ENCODE results near the gene STK4. TPM values are rescaled to one million over a fixed set of nuclear protein-coding genes. Genes with fewer than 3 reads are reported as not detected.

The STK4 gene
- total and polyA plus RNA-seq, 2 of the 4 experiments (the other 2 are of a cell fraction) = 10.2 to 22.2 TPM

DNA sequence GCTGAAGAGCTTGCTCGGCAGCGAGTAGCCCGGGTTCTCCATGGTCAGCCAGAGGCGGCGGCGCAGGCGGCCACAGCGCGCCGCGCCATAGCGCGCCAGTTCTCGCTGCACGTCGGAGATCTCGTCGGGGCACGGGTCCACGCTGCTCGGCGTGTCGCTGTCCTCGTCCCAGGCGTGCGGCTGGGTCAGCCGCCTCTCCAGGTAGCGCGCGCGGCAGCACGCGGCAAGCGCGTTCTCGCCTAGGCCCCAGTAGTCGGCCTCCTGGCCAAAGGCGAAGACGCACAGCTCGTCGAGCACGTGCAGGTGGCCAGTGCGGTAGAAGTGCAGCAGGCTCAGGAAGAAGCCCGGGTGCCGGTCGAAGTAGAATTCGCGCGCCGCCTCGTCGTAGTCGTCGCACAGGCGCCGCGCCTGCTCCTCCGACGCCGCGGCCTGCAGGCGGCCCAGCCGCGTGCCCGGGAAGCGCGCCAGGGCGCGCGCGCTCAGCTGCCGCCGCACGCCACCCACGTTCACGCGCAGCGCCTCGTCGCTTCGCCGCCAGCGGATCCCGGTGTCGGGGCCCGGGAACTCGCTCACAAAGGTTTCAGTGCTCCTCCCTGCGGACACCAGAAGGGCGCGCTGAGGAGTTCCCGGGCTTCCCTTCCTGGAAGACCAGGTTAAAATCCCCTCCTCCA, 131.9 kb downstream of the STK4 start:
- Histone ChIP-seq H4K8ac (ENCODE audit: low read depth in 2 of 2, low read length in 2 of 2) (no peak overlapping the region), H2BK15ac (ENCODE audit: low read depth, low read length) (no peak overlapping the region), H3K14ac (replicated peaks; ENCODE audit: low read depth, low read length) (no peak overlapping the region), H3K18ac (ENCODE audit: low read depth, low read length) (no peak overlapping the region), H3K23ac (ENCODE audit: low read depth, low read length) (no peak overlapping the region), H3K56ac (ENCODE audit: extremely low read depth, insufficient read depth, low read length) (no peak overlapping the region), H3K27me3 (ENCODE audit: control insufficient read depth, insufficient read depth, low read length) (peaks cover 44% of the 10 kb centered on the region), H2AFZ (replicated peaks; ENCODE audit: low read length, poor library complexity) (peak overlapping the region; percentile 84), H2BK20ac (ENCODE audit: low read depth, low read length) (no peak overlapping the region), H4K5ac (ENCODE audit: low read depth, low read length) (no peak overlapping the region), H4K20me1 (ENCODE audit: insufficient read depth, low read length) (no peaks in the 10 kb centered on the region), H3K4me2 (ENCODE audit: low read depth, low read length) (peak overlapping the region; percentile 67), H2BK5ac (ENCODE audit: low read depth, low read length, poor library complexity, severe bottlenecking) (no peak overlapping the region), H3K9me1 (ENCODE audit: insufficient read depth, low read length) (no peaks in the 10 kb centered on the region; the same call in 1 of the 2 replicates), H3K36me3 (ENCODE audit: control insufficient read depth, insufficient read depth, low read length) (no peaks in the 10 kb centered on the region), H2AK5ac (ENCODE audit: low read depth, low read length) (no peak overlapping the region), H3K4me3 (ENCODE audit: insufficient read depth, low read depth, low read length) (peak overlapping the region; percentile 34), H3K9ac (ENCODE audit: low read depth, low read length) (no peak overlapping the region), H3K27ac (ENCODE audit: insufficient read depth, low read length) (no peak overlapping the region), H4K91ac (ENCODE audit: insufficient read depth, low read depth, low read length) (no peak overlapping the region; the same call in 1 of the 2 replicates), H3K4me1 (ENCODE audit: control insufficient read depth, insufficient read depth, low read length) (peaks cover 4% of the 10 kb centered on the region; the same call in 1 of the 2 replicates), H2BK120ac (ENCODE audit: low read depth, low read length) (no peak overlapping the region), H3K4ac (ENCODE audit: low read depth, low read length) (no peak overlapping the region), H2AK9ac (replicated peaks; ENCODE audit: low read depth, low read length, poor library complexity) (no peak overlapping the region), H3K9me3 (ENCODE audit: control insufficient read depth, insufficient read depth, low read length) (peaks cover 6% of the 10 kb centered on the region; the same call in 1 of the 2 replicates), H3K79me1 (ENCODE audit: low read depth in 1 of 2, low read length in 2 of 2) (no peaks in the 10 kb centered on the region)
- no TSS peak for BruUV-seq (replicated peaks)
- TF ChIP-seq, protein P1, sequence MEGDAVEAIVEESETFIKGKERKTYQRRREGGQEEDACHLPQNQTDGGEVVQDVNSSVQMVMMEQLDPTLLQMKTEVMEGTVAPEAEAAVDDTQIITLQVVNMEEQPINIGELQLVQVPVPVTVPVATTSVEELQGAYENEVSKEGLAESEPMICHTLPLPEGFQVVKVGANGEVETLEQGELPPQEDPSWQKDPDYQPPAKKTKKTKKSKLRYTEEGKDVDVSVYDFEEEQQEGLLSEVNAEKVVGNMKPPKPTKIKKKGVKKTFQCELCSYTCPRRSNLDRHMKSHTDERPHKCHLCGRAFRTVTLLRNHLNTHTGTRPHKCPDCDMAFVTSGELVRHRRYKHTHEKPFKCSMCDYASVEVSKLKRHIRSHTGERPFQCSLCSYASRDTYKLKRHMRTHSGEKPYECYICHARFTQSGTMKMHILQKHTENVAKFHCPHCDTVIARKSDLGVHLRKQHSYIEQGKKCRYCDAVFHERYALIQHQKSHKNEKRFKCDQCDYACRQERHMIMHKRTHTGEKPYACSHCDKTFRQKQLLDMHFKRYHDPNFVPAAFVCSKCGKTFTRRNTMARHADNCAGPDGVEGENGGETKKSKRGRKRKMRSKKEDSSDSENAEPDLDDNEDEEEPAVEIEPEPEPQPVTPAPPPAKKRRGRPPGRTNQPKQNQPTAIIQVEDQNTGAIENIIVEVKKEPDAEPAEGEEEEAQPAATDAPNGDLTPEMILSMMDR (conservative IDR thresholded peaks at IDR 0.05; ENCODE audit: low read depth, low read length) = peak; percentile 26; the same call in 1 of the 2 replicates
- TF ChIP-seq RAD21 (IDR thresholded peaks at IDR 0.05; ENCODE audit: low read length) (no peak), BHLHE40 (IDR thresholded peaks at IDR 0.05; ENCODE audit: low read depth, low read length) (peak; percentile 46; the same call in 1 of the 2 replicates)
- in situ Hi-C loops (cut with MboI; ENCODE audit: low sequenced_read_pairs) = no loop called here
- dilution Hi-C loops (cut with HindIII; ENCODE audit: low sequenced_read_pairs, unreplicated experiment) = no loop called here
- ATAC-seq (ENCODE audit: low read depth) (peak; percentile 12; the same call in 1 of the 2 replicates), DNase-seq (no peak)
- WGBS, 2 experiments (ENCODE audit: extremely low coverage in 2 of 2, insufficient read length in 1 of 2) = 12% methylated on average over 64 of the region's 91 CpGs; no CpG with 5 or more reads in 1 of the 2 experiments
- ChIA-PET CTCF (interaction anchor here (0.8 to 4.3 kb wide), 2 partner anchors 54 to 86 kb away, joined by 3 to 18 read pairs; no protein-coding TSS in a partner anchor), POLR2A (ENCODE audit: unreplicated experiment) (no interaction called here)
- intact Hi-C loops (cut with micrococcal nuclease) = loop anchor here (5.0 to 10.0 kb wide), 2 partner anchors 351 to 677 kb away; partner anchors contain the start of gene KCNK15
